Measurements from ENCODE around the gene NRAP.

NRAP gene

GRCh38 chr10:113641702-113642101 lies 22.1 kb downstream of the NRAP start:
- Histone ChIP-seq H3K4me1 (ENCODE audit: control insufficient read depth in 1 of 2, insufficient read depth in 1 of 2, low read depth in 1 of 2, low read length in 1 of 2) (no peaks in the 10 kb centered on the region), H3K27ac (no peak overlapping the region), H3K4me3 (ENCODE audit: low read depth in 1 of 2, low read length in 1 of 2) (no peak overlapping the region), H3K27me3 (peaks cover 9% of the 10 kb centered on the region), H3K9me3 (no peaks in the 10 kb centered on the region), H3K36me3 (no peaks in the 10 kb centered on the region)
- TF ChIP-seq CTCF (IDR thresholded peaks at IDR 0.05) = no peak

GRCh38 chr10:113639966-113640365 lies 23.9 kb downstream of the NRAP start:
- TF ChIP-seq CTCF (IDR thresholded peaks at IDR 0.05) = no peak
- no peak overlapping the region for H3K27ac ChIP-seq
- H3K9me3 ChIP-seq = no peaks in the 10 kb centered on the region
- H3K27me3 ChIP-seq = peaks cover 9% of the 10 kb centered on the region
- no peaks in the 10 kb centered on the region for H3K36me3 ChIP-seq
- no peak overlapping the region for H3K4me3 ChIP-seq (ENCODE audit: low read depth in 1 of 2, low read length in 1 of 2)
- H3K4me1 ChIP-seq (ENCODE audit: control insufficient read depth in 1 of 2, insufficient read depth in 1 of 2, low read depth in 1 of 2, low read length in 1 of 2) = no peaks in the 10 kb centered on the region

GRCh38 chr10:113631684-113632367 lies 32.0 kb downstream of the NRAP start:
- Histone ChIP-seq H3K27me3 (no peaks in the 10 kb centered on the region), H3K4me3 (ENCODE audit: low read depth in 1 of 2, low read length in 1 of 2) (no peak overlapping the region), H3K4me1 (ENCODE audit: control insufficient read depth in 1 of 2, insufficient read depth in 1 of 2, low read depth in 1 of 2, low read length in 1 of 2) (no peaks in the 10 kb centered on the region), H3K36me3 (no peaks in the 10 kb centered on the region), H3K27ac (no peak overlapping the region), H3K9me3 (no peaks in the 10 kb centered on the region)
- TF ChIP-seq CTCF (IDR thresholded peaks at IDR 0.05) = no peak

GRCh38 chr10:113630929-113631533 lies 32.8 kb downstream of the NRAP start:
- H3K4me1 ChIP-seq (ENCODE audit: control insufficient read depth in 1 of 2, insufficient read depth in 1 of 2, low read depth in 1 of 2, low read length in 1 of 2) = no peaks in the 10 kb centered on the region
- no peak for TF ChIP-seq CTCF (IDR thresholded peaks at IDR 0.05)
- H3K27ac ChIP-seq = no peak overlapping the region
- H3K4me3 ChIP-seq (ENCODE audit: low read depth in 1 of 2, low read length in 1 of 2) = no peak overlapping the region
- no peaks in the 10 kb centered on the region for H3K27me3 ChIP-seq
- H3K9me3 ChIP-seq = no peaks in the 10 kb centered on the region
- no peaks in the 10 kb centered on the region for H3K36me3 ChIP-seq

GRCh38 chr10:113628607-113629153 lies 35.2 kb downstream of the NRAP start:
- Histone ChIP-seq H3K27ac (no peak overlapping the region), H3K4me3 (ENCODE audit: low read depth in 1 of 2, low read length in 1 of 2) (no peak overlapping the region), H3K9me3 (no peaks in the 10 kb centered on the region), H3K27me3 (peaks cover 9% of the 10 kb centered on the region), H3K4me1 (ENCODE audit: control insufficient read depth in 1 of 2, insufficient read depth in 1 of 2, low read depth in 1 of 2, low read length in 1 of 2) (no peaks in the 10 kb centered on the region), H3K36me3 (no peaks in the 10 kb centered on the region)
- no peak for TF ChIP-seq CTCF (IDR thresholded peaks at IDR 0.05)

All from neutrophil (primary cell).